OCI-LY7 (cell line): ENCODE measurements around the gene KEL. TPM values are rescaled to one million over a fixed set of nuclear protein-coding genes. Genes with fewer than 3 reads are reported as not detected.

Source experiments
- BruUV-seq: library from RNA; stranded (reverse); fragments of 400-500 nt; replicated peaks from 2 replicates; lab custom pipeline; 2021; lab: Mats Ljungman, UMichigan
- CTCF ChIA-PET: fragments of 300-600 bp; sonication (Branson Sonifier 250); formaldehyde crosslinking; loops from one replicate; lab custom pipeline; 2022; ENCODE audit warnings: antibody characterized with exemption; ENCODE audit not compliant: unreplicated experiment; lab: Charles Lee
- POLR2A ChIA-PET: fragments of 300-600 bp; sonication (Branson Sonifier 250); formaldehyde crosslinking; loops from one replicate; lab custom pipeline; 2022; ENCODE audit warnings: antibody characterized with exemption; lab: Charles Lee
- DNase-seq: peaks from one replicate; pipeline ENCODE4 v3.0.0-alpha.2; 2015; ENCODE audit warnings: low spot score
- H2AFZ ChIP-seq: fragments of 200-600 bp; sonication (generic), shearing (Covaris generic); 2 replicates; pipeline ENCODE4 v1.6.1; 2014; ENCODE audit warnings: mild to moderate bottlenecking, antibody characterized with exemption, low read length, moderate library complexity
- H3K27ac ChIP-seq: fragments of 200-600 bp; sonication (generic); 2 replicates; pipeline ENCODE4 v1.5.1; 2014; ENCODE audit warnings: mixed run types, low read depth, mild to moderate bottlenecking, moderate library complexity, low read length, inconsistent platforms; ENCODE audit not compliant: poor library complexity, severe bottlenecking
- H3K36me3 ChIP-seq: fragments of 200-600 bp; sonication (generic); 2 replicates; pipeline ENCODE4 v1.6.1; 2014; ENCODE audit warnings: mild to moderate bottlenecking, antibody characterized with exemption, low read length, moderate library complexity, mixed read lengths; ENCODE audit not compliant: insufficient read depth
- H3K4me1 ChIP-seq: fragments of 200-600 bp; sonication (generic); 2 replicates; pipeline ENCODE4 v1.5.1; 2014; ENCODE audit warnings: mild to moderate bottlenecking, low read length; ENCODE audit not compliant: insufficient read depth, poor library complexity, severe bottlenecking
- H3K4me2 ChIP-seq: fragments of 200-600 bp; sonication (generic); 2 replicates; pipeline ENCODE4 v1.6.1; 2014; ENCODE audit warnings: mild to moderate bottlenecking, low read length
- H3K4me3 ChIP-seq: fragments of 200-600 bp; sonication (generic); 2 replicates; pipeline ENCODE4 v1.5.1; 2014; ENCODE audit warnings: mild to moderate bottlenecking, low read depth, low read length; ENCODE audit not compliant: poor library complexity, severe bottlenecking
- H3K79me2 ChIP-seq: fragments of 200-600 bp; sonication (generic); 2 replicates; pipeline ENCODE4 v1.6.1; 2016; ENCODE audit warnings: low read depth, mild to moderate bottlenecking, low read length, moderate library complexity, mixed read lengths; ENCODE audit not compliant: insufficient read depth
- H3K9me2 ChIP-seq: fragments of 200-600 bp; sonication (generic); 2 replicates; pipeline ENCODE4 v1.6.1; 2016; ENCODE audit warnings: mild to moderate bottlenecking, low read length, mixed read lengths; ENCODE audit not compliant: insufficient read depth
- H3K9me3 ChIP-seq: fragments of 200-600 bp; sonication (generic); 2 replicates; pipeline ENCODE4 v1.6.1; 2014; ENCODE audit warnings: mild to moderate bottlenecking, mixed run types, low read length, mixed read lengths
- H4K20me1 ChIP-seq: fragments of 200-600 bp; sonication (generic); 2 replicates; pipeline ENCODE4 v1.6.1; 2014; ENCODE audit warnings: mild to moderate bottlenecking, antibody characterized with exemption, low read length, moderate library complexity, mixed read lengths; ENCODE audit not compliant: insufficient read depth
- CTCF ChIP-seq: fragments of 200-600 bp; sonication (generic); conservative IDR thresholded peaks from 2 replicates; pipeline ENCODE4 v1.5.1; 2014; ENCODE audit warnings: mild to moderate bottlenecking, antibody characterized with exemption, low read length, moderate library complexity, mixed read lengths
- EZH2phosphoT487 ChIP-seq: fragments of 200-600 bp; sonication (generic); IDR thresholded peaks from 2 replicates; pipeline ENCODE4 v1.6.1; 2018; ENCODE audit warnings: low read depth, borderline replicate concordance, mild to moderate bottlenecking, mixed run types, antibody characterized with exemption, low read length, moderate library complexity, mixed read lengths
- intact Hi-C: fragments of 100-400 bp; cut with micrococcal nuclease; formaldehyde crosslinking; loops from one replicate; pipeline ENCODE4 v1.10.0; 2022; ENCODE audit not compliant: unreplicated experiment
- total RNA-seq, 2 experiments: library from RNA; depleted of rRNA in 1 of 2; stranded (reverse); fragments of >200 nt in 1 of 2; shearing (Covaris generic) in 1 of 2; gene quantifications; 2 replicates each; pipeline ENCODE4 v1.2.3, GENCODE V29; 2014 to 2022

KEL gene
- total RNA-seq, 2 experiments from 2014 or later: 1.5 to 2.2 TPM

GRCh38 chr7:142992427-142992826 is 30.3 kb upstream of the KEL start:
- Histone ChIP-seq H3K4me2 (no peak overlapping the region), H4K20me1 (no peaks in the 10 kb centered on the region), H3K9me2 (no peaks in the 10 kb centered on the region), H3K4me1 (no peaks in the 10 kb centered on the region), H2AFZ (no peak overlapping the region), H3K79me2 (no peaks in the 10 kb centered on the region), H3K27ac (no peak overlapping the region), H3K4me3 (no peak overlapping the region), H3K9me3 (no peaks in the 10 kb centered on the region), H3K36me3 (no peaks in the 10 kb centered on the region)
- DNase-seq: no peak
- ChIA-PET CTCF (no interaction called here), POLR2A (interaction anchor here (0.9 to 1.6 kb wide), 2 partner anchors 111 to 650 kb away, joined by 3 to 4 read pairs; no protein-coding TSS in a partner anchor)
- TF ChIP-seq CTCF (no peak), EZH2phosphoT487 (no peak)
- no TSS peak for BruUV-seq
- intact Hi-C loops: no loop called here

GRCh38 chr7:142984297-142984696 is 22.1 kb upstream of the KEL start:
- BruUV-seq: no TSS peak

More at GRCh38 chr7:142984297-142984696, 22.1 kb upstream of the KEL start:
- POLR2A ChIA-PET: no interaction called here
- Histone ChIP-seq H3K36me3 (no peaks in the 10 kb centered on the region), H3K27ac (no peak overlapping the region), H3K9me2 (no peaks in the 10 kb centered on the region), H3K79me2 (no peaks in the 10 kb centered on the region), H3K4me3 (no peak overlapping the region), H3K4me1 (no peaks in the 10 kb centered on the region), H3K4me2 (no peak overlapping the region), H4K20me1 (no peaks in the 10 kb centered on the region), H3K9me3 (no peaks in the 10 kb centered on the region), H2AFZ (no peak overlapping the region)
- CTCF ChIA-PET: no interaction called here
- no peak for DNase-seq
- intact Hi-C loops: no loop called here
- TF ChIP-seq EZH2phosphoT487 (no peak), CTCF (no peak)
